NB4 (cell line): Measurements from ENCODE around the gene PFDN1.

Experiments
- POLR2A ChIP-seq: IDR thresholded peaks from 2 replicates; pipeline ENCODE4 v1.6.1; 2011; ENCODE audit warnings: mild to moderate bottlenecking; ENCODE audit not compliant: insufficient read length; ENCODE audit errors: extremely low read depth
- TF ChIP-seq, protein P1 (sequence below): IDR thresholded peaks from one replicate; pipeline ENCODE4 v1.5.1; 2012; ENCODE audit warnings: low read depth, low read length

- TF ChIP-seq, protein P1, sequence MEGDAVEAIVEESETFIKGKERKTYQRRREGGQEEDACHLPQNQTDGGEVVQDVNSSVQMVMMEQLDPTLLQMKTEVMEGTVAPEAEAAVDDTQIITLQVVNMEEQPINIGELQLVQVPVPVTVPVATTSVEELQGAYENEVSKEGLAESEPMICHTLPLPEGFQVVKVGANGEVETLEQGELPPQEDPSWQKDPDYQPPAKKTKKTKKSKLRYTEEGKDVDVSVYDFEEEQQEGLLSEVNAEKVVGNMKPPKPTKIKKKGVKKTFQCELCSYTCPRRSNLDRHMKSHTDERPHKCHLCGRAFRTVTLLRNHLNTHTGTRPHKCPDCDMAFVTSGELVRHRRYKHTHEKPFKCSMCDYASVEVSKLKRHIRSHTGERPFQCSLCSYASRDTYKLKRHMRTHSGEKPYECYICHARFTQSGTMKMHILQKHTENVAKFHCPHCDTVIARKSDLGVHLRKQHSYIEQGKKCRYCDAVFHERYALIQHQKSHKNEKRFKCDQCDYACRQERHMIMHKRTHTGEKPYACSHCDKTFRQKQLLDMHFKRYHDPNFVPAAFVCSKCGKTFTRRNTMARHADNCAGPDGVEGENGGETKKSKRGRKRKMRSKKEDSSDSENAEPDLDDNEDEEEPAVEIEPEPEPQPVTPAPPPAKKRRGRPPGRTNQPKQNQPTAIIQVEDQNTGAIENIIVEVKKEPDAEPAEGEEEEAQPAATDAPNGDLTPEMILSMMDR, result no peak
- TF ChIP-seq POLR2A, result no peak
Measured at GRCh38 chr5:140230373-140230772, 72.5 kb downstream of the PFDN1 start.
